GOT3 (cell line): ENCODE results near the gene NCS1.
"Not testable (repeated sequence)": the region's sequence is repeated elsewhere in the genome, so short reads cannot be mapped to it uniquely, and the experiment has no call there.

Experiments
- DNase-seq: peaks from one replicate; lab custom pipeline; 2025; ENCODE audit warnings: mixed read lengths; lab: John Stamatoyannopoulos, UW

Gene NCS1

GRCh38 chr9:130237763-130238524, 65.7 kb downstream of the NCS1 start:
- no peak for DNase-seq

DNA sequence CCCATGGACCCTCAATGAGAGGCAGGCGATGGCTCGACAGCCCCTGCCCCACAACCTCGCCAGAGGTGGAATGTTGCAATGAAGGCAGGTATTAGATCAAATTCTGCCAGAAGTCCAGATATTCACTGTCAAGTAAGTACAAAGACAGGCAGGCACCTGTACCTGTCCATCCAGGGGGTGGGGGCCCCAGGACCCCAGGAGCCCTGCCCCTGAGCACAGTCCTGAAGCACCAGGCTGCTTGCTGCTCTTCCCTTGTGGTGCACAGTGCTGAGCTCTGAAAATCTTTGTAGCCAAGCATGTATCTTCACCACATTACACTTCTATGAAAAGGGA, 67.1 kb downstream of the NCS1 start:
- no peak for DNase-seq

DNA sequence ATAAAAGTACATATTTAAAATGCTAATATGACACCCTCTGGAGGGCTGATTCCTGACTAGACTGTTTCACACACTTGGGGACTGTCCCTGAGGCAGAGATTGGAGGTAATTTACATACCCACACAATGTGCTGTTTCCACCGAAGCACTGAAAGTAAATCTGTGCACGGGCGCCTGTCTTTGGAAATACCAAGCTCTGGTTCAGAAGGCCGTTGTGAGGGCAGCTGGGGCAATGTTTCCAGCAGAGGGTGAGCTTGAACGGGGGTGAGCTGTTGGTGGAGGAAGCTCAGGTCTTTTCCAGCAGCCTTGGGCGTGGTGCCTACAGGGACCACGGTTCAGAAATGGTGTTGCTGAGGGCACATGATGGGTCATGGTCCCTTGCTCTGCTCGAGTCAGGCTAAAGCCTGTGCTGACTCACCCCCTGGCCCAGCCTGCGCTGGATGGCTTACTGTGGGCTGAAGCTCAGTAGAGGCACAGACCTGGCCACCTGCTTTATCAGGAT, 67.6 kb downstream of the NCS1 start:
- no peak for DNase-seq

DNA sequence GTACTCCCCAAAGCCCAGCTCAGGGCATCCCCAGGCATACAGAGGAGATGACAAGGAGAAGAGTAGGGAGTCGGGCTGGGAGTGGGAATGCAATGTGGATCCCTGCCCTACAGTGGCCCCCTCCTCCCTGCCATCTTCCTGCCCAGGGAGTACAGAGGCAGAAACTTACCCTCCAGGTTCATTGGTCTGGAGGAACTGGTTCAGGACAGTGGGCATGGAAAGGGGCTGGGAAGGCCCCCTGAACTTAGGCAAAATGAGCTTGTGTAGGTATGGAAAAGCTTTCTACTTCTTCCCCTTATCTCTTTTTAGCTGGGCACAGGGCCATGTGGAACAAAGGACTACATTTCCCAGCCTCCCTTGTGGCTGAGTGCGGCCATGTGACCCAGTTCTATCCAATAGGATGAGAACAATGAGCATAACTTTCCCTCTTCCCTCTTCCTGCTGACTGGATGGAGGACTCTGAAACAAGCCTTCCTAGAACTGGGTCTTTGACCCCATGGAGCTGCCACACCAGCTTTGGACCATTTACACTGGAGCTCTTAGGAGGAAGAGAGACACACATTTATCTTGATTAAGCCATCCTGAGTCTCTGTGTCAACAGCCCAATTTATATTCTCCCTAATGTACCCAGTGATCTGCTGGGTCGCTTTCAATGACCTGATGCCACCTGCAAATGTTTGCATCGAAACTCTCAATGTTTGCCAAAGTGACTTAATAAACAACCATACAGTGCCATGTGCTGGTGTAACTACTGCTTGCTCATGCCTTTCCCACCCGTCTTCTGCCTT, 68.4 kb downstream of the NCS1 start:
- DNase-seq = no peak

GRCh38 chr9:130241198-130241535, 69.0 kb downstream of the NCS1 start:
- no peak for DNase-seq

DNA sequence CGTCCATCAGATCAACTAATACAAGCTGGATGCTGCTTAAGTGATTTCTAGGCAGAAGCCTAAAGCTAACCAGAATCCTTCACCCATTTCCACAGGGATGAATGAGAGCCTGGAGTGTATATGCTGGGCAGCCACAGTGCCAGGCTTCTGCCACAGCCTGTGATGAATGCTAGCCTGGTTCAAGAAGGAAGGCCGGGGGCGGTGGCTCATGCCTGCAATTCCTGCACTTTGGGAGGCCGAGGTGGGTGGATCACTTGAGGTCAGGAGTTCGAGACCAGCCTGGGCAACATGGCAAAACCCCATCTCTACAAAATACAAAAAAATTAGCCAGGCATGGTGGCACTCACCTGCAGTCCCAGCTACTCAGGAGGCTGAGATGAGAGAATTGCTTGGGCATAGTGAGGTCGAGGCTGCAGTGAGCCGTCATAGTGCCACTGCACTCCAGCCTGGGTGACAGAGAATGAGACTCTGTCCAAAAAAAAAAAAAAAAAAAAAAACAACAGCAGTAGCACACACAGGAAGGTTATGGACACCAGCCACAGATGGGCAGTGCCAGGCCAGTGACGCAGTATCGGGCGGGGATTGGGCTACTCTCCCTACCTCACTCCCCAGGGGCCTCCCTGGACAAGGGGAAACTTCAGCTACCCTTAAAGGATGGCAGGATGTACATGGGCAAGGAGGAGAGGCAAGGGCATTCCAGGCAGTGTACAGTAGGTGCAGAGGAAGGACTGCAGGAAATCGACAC, 70.2 kb downstream of the NCS1 start:
- DNase-seq = no peak

GRCh38 chr9:130243015-130243881, 71.0 kb downstream of the NCS1 start:
- no peak for DNase-seq

DNA sequence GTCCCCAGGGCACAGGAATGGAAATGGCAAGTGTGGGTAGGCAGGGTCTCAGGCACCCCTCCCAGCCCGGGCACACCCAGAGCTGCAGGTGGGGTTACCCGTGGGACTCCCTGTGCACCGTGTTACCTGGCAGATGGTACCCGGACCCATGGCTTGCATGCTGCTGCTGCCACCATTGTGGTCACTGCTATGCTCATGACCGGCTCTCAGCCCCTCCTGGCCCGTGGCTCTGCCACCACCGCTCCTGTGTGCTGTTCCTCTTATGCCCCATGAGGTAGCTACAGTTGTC, 71.6 kb downstream of the NCS1 start:
- no peak for DNase-seq

GRCh38 chr9:130244548-130245165, 72.5 kb downstream of the NCS1 start:
- no peak for DNase-seq

- DNase-seq = no peak
Measured at GRCh38 chr9:130245474-130245873, 73.3 kb downstream of the NCS1 start.

DNA sequence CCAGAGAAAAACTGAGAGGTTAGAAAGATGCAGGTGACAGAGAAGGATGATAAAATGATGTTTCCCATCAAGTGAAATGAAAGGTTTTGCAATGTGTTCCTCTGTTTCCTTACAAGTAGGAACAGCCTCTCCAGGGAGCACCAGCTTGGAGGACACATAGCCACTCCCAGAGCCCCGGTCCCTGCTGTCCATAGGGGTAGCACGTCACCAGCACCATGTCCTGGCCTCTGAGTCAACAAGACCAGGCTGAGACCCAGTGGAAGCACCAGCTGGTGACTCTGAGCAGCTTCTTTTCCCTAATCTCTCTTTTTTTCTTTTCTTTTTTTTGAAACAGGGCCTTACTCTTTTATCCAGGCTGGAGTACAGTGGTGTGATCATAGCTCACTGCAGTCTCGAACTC, 73.9 kb downstream of the NCS1 start:
- DNase-seq = no peak

GRCh38 chr9:130254747-130255630, 82.8 kb downstream of the NCS1 start:
- no peak for DNase-seq

DNA sequence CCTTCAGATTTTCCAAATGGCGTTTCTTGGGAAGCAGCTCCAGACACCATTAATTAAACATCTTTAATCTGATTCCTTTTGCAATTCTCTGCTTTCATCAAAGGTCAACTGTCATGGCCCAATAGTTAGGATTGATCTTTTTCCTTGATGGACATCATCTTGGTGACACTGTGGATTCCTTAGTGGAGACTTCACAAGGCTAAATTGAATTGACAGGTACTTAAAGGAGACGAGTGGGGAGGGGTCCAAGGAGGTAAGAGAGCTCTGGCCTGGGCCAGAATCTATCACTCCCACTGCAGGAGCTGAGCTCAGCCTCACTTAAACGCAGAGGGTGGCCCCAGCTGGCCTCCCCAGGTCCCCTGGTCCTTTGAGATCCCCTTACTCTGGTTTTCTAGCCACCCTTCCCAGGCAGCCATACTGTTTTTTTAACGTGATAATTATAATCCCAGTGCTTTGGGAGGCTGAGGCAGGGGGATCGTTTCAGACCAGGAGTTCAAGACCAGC, 83.5 kb downstream of the NCS1 start:
- no peak for DNase-seq

GRCh38 chr9:130256644-130257043, 84.4 kb downstream of the NCS1 start:
- no peak for DNase-seq

DNA sequence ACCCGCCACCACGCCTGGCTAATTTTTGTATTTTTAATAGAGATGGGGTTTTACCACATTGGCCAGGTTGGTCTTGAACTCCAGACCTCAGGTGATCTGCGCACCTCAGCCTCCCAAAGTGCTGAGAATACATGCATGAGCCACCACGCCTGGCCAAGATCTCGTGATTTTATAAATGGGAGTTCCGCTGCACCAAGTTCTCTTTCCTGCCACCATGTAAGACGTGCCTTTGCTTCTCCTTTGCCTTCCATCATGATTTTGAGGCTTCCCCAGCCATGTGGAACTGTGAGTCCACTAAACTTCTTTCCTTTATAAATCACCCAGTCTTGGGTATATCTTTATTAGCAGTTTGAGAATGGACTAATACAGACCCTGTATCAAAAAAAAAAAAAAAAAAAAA, 85.9 kb downstream of the NCS1 start:
- DNase-seq = not testable (repeated sequence)

DNA sequence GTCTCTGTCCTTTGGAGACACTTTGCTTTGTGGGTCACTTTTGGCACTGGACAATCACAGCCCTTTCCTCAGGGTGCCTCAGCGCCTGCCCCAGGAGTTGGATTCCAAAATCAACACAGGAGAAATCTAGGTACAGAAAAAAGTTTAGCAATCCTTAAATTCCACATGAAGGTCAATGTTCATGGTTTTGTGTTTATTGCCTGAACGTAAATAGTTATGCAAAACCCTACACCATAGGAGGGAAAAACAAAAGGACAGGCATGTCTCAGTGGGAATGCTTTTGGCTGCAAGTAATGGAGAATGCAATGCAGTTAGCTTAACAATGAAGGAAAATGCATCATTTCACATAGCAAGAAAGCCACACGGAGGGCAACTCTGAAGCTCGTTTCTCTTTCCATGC, 86.8 kb downstream of the NCS1 start:
- DNase-seq = no peak

- DNase-seq = no peak
Measured at GRCh38 chr9:130260816-130261765, 88.9 kb downstream of the NCS1 start.

DNA sequence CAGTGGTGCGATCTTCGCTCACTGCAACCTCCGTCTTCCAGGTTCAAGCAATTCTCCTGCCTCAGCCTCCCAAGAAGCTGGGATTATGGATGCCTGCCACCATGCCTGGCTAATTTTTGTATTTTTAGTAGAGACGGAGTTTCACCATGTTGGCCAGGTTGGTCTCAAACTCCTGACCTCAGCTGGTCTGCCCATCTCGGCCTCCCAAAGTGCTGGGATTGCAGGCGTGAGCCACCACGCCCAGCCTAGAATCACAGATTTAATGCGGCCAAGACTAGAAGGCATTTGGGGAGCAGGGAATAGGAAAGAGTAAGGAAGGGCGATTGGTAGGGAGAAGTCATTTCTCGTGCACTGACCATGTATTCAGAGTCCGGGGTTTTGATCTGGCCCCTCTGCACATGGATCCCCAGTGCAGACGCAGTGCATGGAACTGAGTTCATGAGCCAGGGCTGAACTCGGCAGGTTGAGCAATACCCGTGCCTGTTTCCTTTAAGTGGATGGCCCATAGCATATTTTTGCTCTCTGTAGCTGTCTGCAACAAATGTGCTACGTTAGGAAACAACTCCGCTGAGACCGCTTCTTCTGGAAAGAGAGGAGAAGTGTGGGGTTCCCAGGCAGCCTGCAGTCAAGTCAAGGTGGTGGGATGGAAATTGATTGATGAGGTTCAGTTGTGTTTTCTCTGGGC, 90.0 kb downstream of the NCS1 start:
- DNase-seq = no peak

GRCh38 chr9:130262771-130263170, 90.6 kb downstream of the NCS1 start:
- no peak for DNase-seq
